Activated CD4-positive, alpha-beta T cell treated with anti-CD3 and anti-CD28 coated beads, Interleukin-2, amount 10 ng/mL, durations not matched to agents 7 days and 5 days (primary cell): ENCODE measurements around the gene DNAI1. TPM values are rescaled to one million over a fixed set of nuclear protein-coding genes. Genes with fewer than 3 reads are reported as not detected.
A peak's percentile ranks its signal among the peaks of the same experiment; 100 is the strongest.
"Not testable (repeated sequence)": the region's sequence is repeated elsewhere in the genome, so short reads cannot be mapped to it uniquely, and the experiment has no call there.

Experiments used
- CTCF ChIA-PET: fragments of 350-600 bp; sonication (Branson Sonifier 250); formaldehyde crosslinking; loops from one replicate; lab custom pipeline; 2021; ENCODE audit warnings: antibody characterized with exemption; lab: Charles Lee
- POLR2A ChIA-PET: fragments of 350-600 bp; sonication (Branson Sonifier 250); formaldehyde crosslinking; loops from one replicate; lab custom pipeline; 2021; ENCODE audit warnings: antibody characterized with exemption; lab: Charles Lee
- DNase-seq: peaks from one replicate; pipeline ENCODE4 v3.0.0-alpha.2; 2020
- H3K27ac Mint-ChIP-seq: one replicate; pipeline ENCODE4 v1.8.0; 2021; ENCODE audit warnings: mild to moderate bottlenecking, moderate library complexity, mixed read lengths
- H3K27me3 Mint-ChIP-seq: one replicate; pipeline ENCODE4 v1.8.0; 2021; ENCODE audit warnings: mixed read lengths
- H3K36me3 Mint-ChIP-seq: one replicate; pipeline ENCODE4 v1.8.0; 2021; ENCODE audit warnings: low read depth, mixed read lengths
- H3K4me1 Mint-ChIP-seq: one replicate; pipeline ENCODE4 v1.8.0; 2021; ENCODE audit warnings: mixed read lengths
- H3K4me3 Mint-ChIP-seq: one replicate; pipeline ENCODE4 v1.8.0; 2021; ENCODE audit warnings: mild to moderate bottlenecking, moderate library complexity, mixed read lengths
- H3K9me3 Mint-ChIP-seq: one replicate; pipeline ENCODE4 v1.8.0; 2021; ENCODE audit warnings: mixed read lengths
- total RNA-seq, 2 experiments: library from RNA; stranded (reverse); gene quantifications; one replicate each; pipeline ENCODE4 v1.2.3, GENCODE V29; 2021

Gene DNAI1
- total RNA-seq, 2 experiments from 2014 or later, result not detected

DNA sequence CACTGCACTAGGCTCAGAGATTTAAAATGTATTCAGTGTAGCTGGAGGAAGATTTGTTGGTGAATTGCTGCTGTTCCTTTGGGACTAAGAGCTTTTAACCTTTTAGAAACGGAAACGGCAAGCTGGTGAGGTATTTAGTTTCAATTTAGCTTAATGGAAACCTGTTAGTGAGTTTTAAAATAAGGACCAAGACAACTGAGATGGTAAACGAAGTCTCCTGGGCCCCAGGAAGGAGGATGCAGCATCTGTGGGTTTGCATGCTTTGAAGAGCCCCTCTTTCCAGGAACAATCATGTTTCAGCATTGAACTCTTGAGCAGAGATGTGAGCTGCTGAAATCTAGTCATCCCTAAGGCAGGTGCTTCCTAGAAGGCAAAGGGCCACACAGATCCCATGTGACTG is 16.5 kb downstream of the DNAI1 start:
- DNase-seq, result no peak
- peaks cover 20% of the 10 kb centered on the region for H3K27me3 Mint-ChIP-seq
- H3K27ac Mint-ChIP-seq, result no peak overlapping the region
- ChIA-PET POLR2A (no interaction called here), CTCF (interaction anchor here (0.8 kb wide), 1 partner anchor 24 kb away, joined by 3 read pairs; no protein-coding TSS in a partner anchor)
- H3K9me3 Mint-ChIP-seq, result no peaks in the 10 kb centered on the region
- no peak overlapping the region for H3K4me3 Mint-ChIP-seq
- no peaks in the 10 kb centered on the region for H3K36me3 Mint-ChIP-seq
- peaks cover 3% of the 10 kb centered on the region for H3K4me1 Mint-ChIP-seq

GRCh38 chr9:34477541-34477940 is 18.9 kb downstream of the DNAI1 start:
- no peak for DNase-seq
- Mint-ChIP-seq H3K27ac (no peak overlapping the region), H3K36me3 (no peaks in the 10 kb centered on the region), H3K4me3 (no peak overlapping the region), H3K9me3 (no peaks in the 10 kb centered on the region), H3K27me3 (peaks cover 15% of the 10 kb centered on the region), H3K4me1 (peaks cover 3% of the 10 kb centered on the region)
- POLR2A ChIA-PET, result no interaction called here
- CTCF ChIA-PET, result interaction anchor here (1.0 kb wide), 1 partner anchor 11 kb away, joined by 3 read pairs; no protein-coding TSS in a partner anchor

GRCh38 chr9:34479431-34479866 is 20.8 kb downstream of the DNAI1 start:
- POLR2A ChIA-PET, result no interaction called here
- Mint-ChIP-seq H3K4me3 (no peak overlapping the region), H3K4me1 (peaks cover 3% of the 10 kb centered on the region), H3K27me3 (peaks cover 15% of the 10 kb centered on the region), H3K27ac (no peak overlapping the region), H3K36me3 (no peaks in the 10 kb centered on the region), H3K9me3 (no peaks in the 10 kb centered on the region)
- no peak for DNase-seq
- CTCF ChIA-PET, result interaction anchor here (1.2 to 1.3 kb wide), 2 partner anchors 16 to 27 kb away, joined by 3 to 4 read pairs; no protein-coding TSS in a partner anchor

GRCh38 chr9:34481620-34482019 is 23.0 kb downstream of the DNAI1 start:
- H3K4me1 Mint-ChIP-seq, POLR2A ChIA-PET, H3K36me3 Mint-ChIP-seq, DNase-seq, CTCF ChIA-PET, H3K9me3 Mint-ChIP-seq, H3K4me3 Mint-ChIP-seq, H3K27ac Mint-ChIP-seq: not testable (repeated sequence)
- peaks cover 13% of the 10 kb centered on the region for H3K27me3 Mint-ChIP-seq

DNA sequence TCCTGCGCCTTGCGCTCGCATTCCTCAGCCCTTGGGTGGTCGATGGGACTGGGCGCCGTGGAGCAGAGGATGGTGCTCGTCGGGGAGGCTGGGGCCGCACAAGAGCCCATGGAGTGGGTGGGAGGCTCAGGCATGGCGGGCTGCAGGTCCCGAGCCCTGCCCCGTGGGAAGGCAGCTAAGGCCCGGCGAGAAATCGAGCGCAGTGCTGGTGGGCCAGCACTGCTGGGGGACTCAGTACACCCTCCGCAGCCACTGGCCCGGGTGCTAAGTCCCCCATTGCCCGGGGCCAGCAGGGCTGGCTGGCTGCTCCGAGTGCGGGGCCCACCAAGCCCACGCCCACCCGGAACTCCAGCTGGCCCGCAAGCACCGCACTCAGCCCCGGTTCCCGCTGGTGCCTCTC is 24.1 kb downstream of the DNAI1 start:
- H3K9me3 Mint-ChIP-seq, CTCF ChIA-PET: not testable (repeated sequence)

GRCh38 chr9:34484678-34485077 is 26.1 kb downstream of the DNAI1 start:
- DNase-seq, result no peak
- POLR2A ChIA-PET, result no interaction called here
- no peaks in the 10 kb centered on the region for H3K4me1 Mint-ChIP-seq
- no peak overlapping the region for H3K4me3 Mint-ChIP-seq
- no peak overlapping the region for H3K27ac Mint-ChIP-seq
- no peaks in the 10 kb centered on the region for H3K9me3 Mint-ChIP-seq
- peaks cover 22% of the 10 kb centered on the region for H3K27me3 Mint-ChIP-seq
- CTCF ChIA-PET, result interaction anchor here (0.5 kb wide), 1 partner anchor 27 kb away, joined by 3 read pairs; no protein-coding TSS in a partner anchor
- H3K36me3 Mint-ChIP-seq, result no peaks in the 10 kb centered on the region

More for the DNA sequence above, 24.1 kb downstream of the DNAI1 start:
- H3K36me3 Mint-ChIP-seq, H3K4me1 Mint-ChIP-seq, DNase-seq, H3K27ac Mint-ChIP-seq, H3K4me3 Mint-ChIP-seq, POLR2A ChIA-PET: not testable (repeated sequence)
- H3K27me3 Mint-ChIP-seq, result peaks cover 11% of the 10 kb centered on the region

GRCh38 chr9:34485822-34486221 is 27.2 kb downstream of the DNAI1 start:
- Mint-ChIP-seq H3K4me1 (no peaks in the 10 kb centered on the region), H3K36me3 (no peaks in the 10 kb centered on the region), H3K27ac (no peak overlapping the region), H3K9me3 (no peaks in the 10 kb centered on the region), H3K4me3 (no peak overlapping the region), H3K27me3 (peaks cover 22% of the 10 kb centered on the region)
- no peak for DNase-seq
- POLR2A ChIA-PET, result no interaction called here
- CTCF ChIA-PET, result no interaction called here

DNA sequence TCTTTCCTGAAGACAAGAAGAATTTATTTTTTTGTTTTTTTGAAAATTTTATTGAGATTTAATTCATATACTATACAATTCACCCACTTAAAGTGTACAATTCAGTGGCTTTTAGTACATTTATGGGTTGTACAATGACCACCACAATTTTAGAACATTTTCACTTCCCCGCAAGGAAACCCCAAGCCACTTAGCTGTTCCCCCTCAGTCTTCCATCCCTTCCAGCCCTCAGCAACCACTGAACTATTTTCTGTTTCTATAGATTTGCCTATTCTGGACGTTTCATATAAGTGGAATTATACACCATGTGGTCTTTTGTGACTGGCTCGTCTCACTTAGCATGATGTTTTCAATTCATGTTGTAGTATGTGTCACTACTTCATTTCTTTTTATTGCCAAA is 28.0 kb downstream of the DNAI1 start:
- Mint-ChIP-seq H3K27ac (no peak overlapping the region), H3K4me3 (no peak overlapping the region), H3K9me3 (no peaks in the 10 kb centered on the region), H3K27me3 (peaks cover 22% of the 10 kb centered on the region), H3K36me3 (no peaks in the 10 kb centered on the region), H3K4me1 (no peaks in the 10 kb centered on the region)
- ChIA-PET CTCF (no interaction called here), POLR2A (no interaction called here)
- no peak for DNase-seq

DNA sequence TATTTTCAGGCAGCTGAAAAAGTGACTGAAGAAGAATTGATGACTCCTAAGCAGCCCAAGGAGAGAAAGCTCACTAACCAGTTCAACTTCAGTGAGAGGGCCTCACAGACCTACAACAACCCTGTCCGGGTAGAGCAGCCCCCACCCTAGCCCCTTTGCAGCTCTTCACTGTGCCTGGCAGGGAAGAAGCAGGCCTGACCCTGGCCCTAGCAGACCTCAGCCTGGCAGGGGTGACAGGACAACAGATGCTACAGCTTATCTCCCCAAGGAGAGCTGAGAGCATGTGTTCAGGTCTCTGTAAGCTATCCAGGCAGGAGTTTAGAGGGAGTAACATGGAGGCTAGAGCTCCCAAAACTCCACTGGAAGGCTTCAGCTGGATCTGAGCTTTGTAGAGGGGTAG is 31.8 kb downstream of the DNAI1 start:
- CTCF ChIA-PET, result interaction anchor here (0.8 to 1.1 kb wide), 2 partner anchors 10 to 87 kb away, joined by 3 to 4 read pairs; no protein-coding TSS in a partner anchor
- DNase-seq, result no peak
- H3K27me3 Mint-ChIP-seq, result peaks cover 20% of the 10 kb centered on the region
- POLR2A ChIA-PET, result no interaction called here
- H3K36me3 Mint-ChIP-seq, result no peaks in the 10 kb centered on the region
- H3K4me1 Mint-ChIP-seq, result no peaks in the 10 kb centered on the region
- H3K4me3 Mint-ChIP-seq, result no peak overlapping the region
- no peak overlapping the region for H3K27ac Mint-ChIP-seq
- no peaks in the 10 kb centered on the region for H3K9me3 Mint-ChIP-seq

- ChIA-PET POLR2A (no interaction called here), CTCF (interaction anchor here (0.8 to 1.1 kb wide), 2 partner anchors 10 to 87 kb away, joined by 3 to 4 read pairs; no protein-coding TSS in a partner anchor)
- Mint-ChIP-seq H3K4me1 (no peaks in the 10 kb centered on the region), H3K4me3 (no peak overlapping the region), H3K27ac (no peak overlapping the region), H3K36me3 (no peaks in the 10 kb centered on the region), H3K9me3 (no peaks in the 10 kb centered on the region), H3K27me3 (peaks cover 16% of the 10 kb centered on the region)
- DNase-seq, result no peak
Measured at GRCh38 chr9:34490760-34491159, 32.2 kb downstream of the DNAI1 start.

GRCh38 chr9:34491596-34491995 is 33.0 kb downstream of the DNAI1 start:
- Mint-ChIP-seq H3K9me3 (no peaks in the 10 kb centered on the region), H3K27ac (no peak overlapping the region), H3K4me1 (no peaks in the 10 kb centered on the region), H3K36me3 (no peaks in the 10 kb centered on the region), H3K27me3 (peaks cover 16% of the 10 kb centered on the region), H3K4me3 (no peak overlapping the region)
- no peak for DNase-seq
- POLR2A ChIA-PET, result no interaction called here
- CTCF ChIA-PET, result no interaction called here

- ChIA-PET CTCF (no interaction called here), POLR2A (no interaction called here)
- no peak for DNase-seq
- peaks cover 16% of the 10 kb centered on the region for H3K27me3 Mint-ChIP-seq
- H3K9me3 Mint-ChIP-seq, result no peaks in the 10 kb centered on the region
- no peaks in the 10 kb centered on the region for H3K4me1 Mint-ChIP-seq
- H3K36me3 Mint-ChIP-seq, result no peaks in the 10 kb centered on the region
- H3K27ac Mint-ChIP-seq, result no peak overlapping the region
- H3K4me3 Mint-ChIP-seq, result no peak overlapping the region
Measured at GRCh38 chr9:34492051-34492450, 33.4 kb downstream of the DNAI1 start.

DNA sequence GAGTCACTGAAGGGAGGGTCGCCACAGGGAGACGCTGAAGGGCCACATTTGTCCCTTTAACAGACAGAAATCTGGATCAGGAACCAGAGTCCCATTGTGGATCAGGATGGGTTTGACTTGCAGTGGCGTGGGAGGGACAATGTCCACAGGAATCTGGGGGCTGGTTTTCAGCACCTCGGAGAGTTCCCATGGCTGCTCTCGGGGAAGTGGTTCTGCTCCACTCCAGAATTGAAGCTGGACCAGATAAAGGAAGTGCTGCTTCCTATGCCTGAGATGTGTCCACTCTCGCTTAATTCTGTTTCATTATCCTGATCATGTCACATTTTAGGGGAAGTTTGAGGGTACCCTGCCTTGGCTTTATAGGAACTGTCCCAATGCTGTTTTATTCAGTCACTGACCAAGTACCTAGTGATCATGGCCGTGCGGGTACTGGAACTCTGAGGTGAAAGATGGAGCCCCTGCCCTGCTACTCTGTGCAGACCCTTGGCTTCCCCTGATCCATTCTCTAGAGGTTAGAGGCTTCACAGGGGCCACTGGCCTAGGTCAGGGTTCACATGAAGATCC is 35.4 kb downstream of the DNAI1 start:
- Mint-ChIP-seq H3K27me3 (peaks cover under 1% of the 10 kb centered on the region), H3K9me3 (no peaks in the 10 kb centered on the region), H3K4me1 (no peaks in the 10 kb centered on the region), H3K4me3 (no peak overlapping the region), H3K36me3 (no peaks in the 10 kb centered on the region), H3K27ac (no peak overlapping the region)
- DNase-seq, result peak; percentile 51
- POLR2A ChIA-PET, result no interaction called here
- CTCF ChIA-PET, result no interaction called here
